22Rv1 (cell line): Measurements from ENCODE around the gene MAP3K9.

ENCODE experiments used
- H3K27ac ChIP-seq: fragments of 450-650 bp; 2 replicates; pipeline ENCODE4 v1.5.1; 2017
- CTCF ChIP-seq: fragments of 450-650 bp; IDR thresholded peaks from 2 replicates; pipeline ENCODE4 v1.5.1; 2017; ENCODE audit warnings: mild to moderate bottlenecking
- ZFX ChIP-seq: fragments of 450-650 bp; IDR thresholded peaks from 2 replicates; pipeline ENCODE4 v1.6.1; 2017; ENCODE audit warnings: antibody characterized with exemption, borderline replicate concordance

The MAP3K9 gene

GRCh38 chr14:70828188-70828587 is 18.9 kb upstream of the MAP3K9 start:
- no peak overlapping the region for H3K27ac ChIP-seq
- no peak for TF ChIP-seq ZFX
- no peak for TF ChIP-seq CTCF

- no peak for TF ChIP-seq ZFX
- no peak for TF ChIP-seq CTCF
- no peak overlapping the region for H3K27ac ChIP-seq
These were observed 18.4 kb upstream of the MAP3K9 start for GRCh38 chr14:70827752-70828151.

- TF ChIP-seq ZFX = no peak
- TF ChIP-seq CTCF = 0 out of 2 replicates have a peak, but pooled peaks have one; percentile 8
- no peak overlapping the region for H3K27ac ChIP-seq
These were observed 18.0 kb upstream of the MAP3K9 start for GRCh38 chr14:70827347-70827746.

- no peak for TF ChIP-seq ZFX
- no peak for TF ChIP-seq CTCF
- H3K27ac ChIP-seq = no peak overlapping the region
These were observed 14.0 kb upstream of the MAP3K9 start for GRCh38 chr14:70823281-70823680.

GRCh38 chr14:70822530-70823185 is 13.3 kb upstream of the MAP3K9 start:
- H3K27ac ChIP-seq = no peak overlapping the region

GRCh38 chr14:70821584-70822529 is 12.5 kb upstream of the MAP3K9 start:
- no peak overlapping the region for H3K27ac ChIP-seq
- TF ChIP-seq CTCF (no peak), ZFX (no peak)

More at GRCh38 chr14:70822530-70823185, 13.3 kb upstream of the MAP3K9 start:
- TF ChIP-seq CTCF (no peak), ZFX (no peak)

- no peak for TF ChIP-seq ZFX
- peak overlapping the region; percentile 46; the same call in 1 of the 2 replicates for H3K27ac ChIP-seq
These were observed 7.2 kb upstream of the MAP3K9 start for GRCh38 chr14:70816525-70816924.
